Natural killer cell treated with Interleukin-12 subunit alpha and Interleukin-12 subunit beta and Interleukin-15 and Interleukin-18, amount 100 ng/mL, for 72 hours (primary cell): ENCODE measurements around the gene ELMO1. TPM values are rescaled to one million over a fixed set of nuclear protein-coding genes. Genes with fewer than 3 reads are reported as not detected.
A peak's percentile ranks its signal among the peaks of the same experiment; 100 is the strongest.

Experiments used
- ATAC-seq, 2 donors: fragments of 150-1000 bp; cut with Tn5 transposase in 1 of 2; sonication (Bioruptor Pico), chemical (Tn5 transposase) in 1 of 2; 2 replicates each; pipeline ENCODE4 v1.10.0; 2021
- DNase-seq: peaks from one replicate; pipeline ENCODE4 v3.0.0; 2022; ENCODE audit warnings: low spot score
- H3K27ac Mint-ChIP-seq, 2 donors: 1 replicate in 1 of 2; 2 replicates in 1 of 2; pipeline ENCODE4 v1.8.0; 2022; ENCODE audit warnings: mixed read lengths in 2 of 2, mild to moderate bottlenecking in 1 of 2, moderate library complexity in 1 of 2
- H3K27me3 Mint-ChIP-seq, 2 donors: 1 replicate in 1 of 2; 2 replicates in 1 of 2; pipeline ENCODE4 v1.8.0; 2022; ENCODE audit warnings: mixed read lengths in 2 of 2
- H3K36me3 Mint-ChIP-seq: one replicate; pipeline ENCODE4 v1.8.0; 2022; ENCODE audit warnings: mixed read lengths
- H3K4me1 Mint-ChIP-seq, 2 donors: 1 replicate in 1 of 2; 2 replicates in 1 of 2; pipeline ENCODE4 v1.8.0; 2022; ENCODE audit warnings: low read depth in 2 of 2, mixed read lengths in 2 of 2, mild to moderate bottlenecking in 1 of 2
- H3K4me3 Mint-ChIP-seq: one replicate; pipeline ENCODE4 v1.8.0; 2022; ENCODE audit warnings: mixed read lengths
- H3K9me3 Mint-ChIP-seq: 2 replicates; pipeline ENCODE4 v1.8.0; 2022; ENCODE audit warnings: mixed read lengths
- total RNA-seq, 2 donors: library from RNA; stranded (reverse); gene quantifications; one replicate each; pipeline ENCODE4 v1.2.3, GENCODE V29; 2022

ELMO1 gene
- total RNA-seq, 2 donors from 2014 or later = 36.8 to 103 TPM

DNA sequence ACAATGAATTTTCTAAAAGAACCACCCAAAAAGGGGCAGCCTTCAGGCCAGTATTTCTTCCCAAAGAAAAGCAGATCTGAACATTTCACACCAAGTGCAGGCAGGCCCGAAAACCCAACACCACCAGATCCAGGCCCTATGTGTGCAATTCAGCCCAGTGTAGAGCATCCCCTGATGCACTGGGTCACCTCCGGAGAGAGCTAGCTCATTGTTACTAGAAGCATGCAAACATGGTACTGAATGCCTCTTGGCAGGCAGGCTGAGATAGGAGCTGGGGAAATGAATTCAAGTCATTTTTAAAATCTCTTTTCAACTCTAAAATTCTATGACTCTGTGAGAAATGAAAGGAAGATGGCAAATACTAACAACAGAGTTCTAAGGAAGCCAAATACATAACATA is 174.8 kb downstream of the ELMO1 start:
- H3K9me3 Mint-ChIP-seq = no peaks in the 10 kb centered on the region
- H3K27me3 Mint-ChIP-seq = no peaks in the 10 kb centered on the region
- DNase-seq (no peak), ATAC-seq (no peak)
- H3K27ac Mint-ChIP-seq = peak overlapping the region in 1 of 2 donors; percentile 25
- H3K4me1 Mint-ChIP-seq = peaks cover 12 to 17% of the 10 kb centered on the region in 2 donors
- H3K4me3 Mint-ChIP-seq = no peak overlapping the region
- H3K36me3 Mint-ChIP-seq = no peaks in the 10 kb centered on the region

DNA sequence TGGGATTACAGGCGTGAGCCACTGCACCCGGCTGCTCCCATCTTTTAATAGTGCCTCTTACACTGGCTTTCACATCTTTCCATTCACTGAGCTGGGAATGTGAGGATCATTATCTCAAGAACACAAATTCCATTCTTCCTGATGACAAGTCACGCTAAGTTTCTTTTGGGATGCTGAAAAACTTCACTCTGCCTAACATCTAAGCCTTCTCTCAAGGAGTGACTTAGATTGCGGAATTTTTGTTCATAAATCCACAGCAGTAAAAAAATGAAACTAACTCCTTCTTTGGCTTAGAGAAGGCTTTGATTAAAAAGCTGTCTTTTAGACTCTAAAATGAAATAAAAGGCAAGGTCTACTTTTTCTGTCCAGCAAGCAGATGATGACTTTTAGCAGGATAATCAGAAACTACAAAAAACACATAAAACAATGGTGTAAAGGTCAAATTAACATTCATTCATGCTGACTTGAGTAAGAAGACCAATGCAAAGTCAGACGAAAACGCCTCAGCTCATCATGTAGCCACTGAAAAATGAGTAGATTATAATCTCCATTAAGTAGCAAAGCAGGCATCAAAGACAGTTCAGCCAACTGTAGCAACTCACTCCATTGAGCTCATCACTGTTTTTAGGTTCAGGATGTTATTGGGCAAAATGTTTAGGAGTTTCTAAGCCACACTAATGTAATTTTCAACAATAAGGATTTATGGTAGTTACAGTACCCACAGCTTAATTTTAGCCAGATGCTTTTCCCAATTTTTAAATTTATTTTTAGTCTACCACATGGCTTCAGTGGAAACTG is 178.8 kb downstream of the ELMO1 start:
- DNase-seq (no peak), ATAC-seq (no peak)
- Mint-ChIP-seq H3K27ac (no peak overlapping the region), H3K9me3 (no peaks in the 10 kb centered on the region), H3K4me1 (peaks cover 19 to 20% of the 10 kb centered on the region in 2 donors), H3K36me3 (no peaks in the 10 kb centered on the region), H3K27me3 (no peaks in the 10 kb centered on the region), H3K4me3 (no peak overlapping the region)

DNA sequence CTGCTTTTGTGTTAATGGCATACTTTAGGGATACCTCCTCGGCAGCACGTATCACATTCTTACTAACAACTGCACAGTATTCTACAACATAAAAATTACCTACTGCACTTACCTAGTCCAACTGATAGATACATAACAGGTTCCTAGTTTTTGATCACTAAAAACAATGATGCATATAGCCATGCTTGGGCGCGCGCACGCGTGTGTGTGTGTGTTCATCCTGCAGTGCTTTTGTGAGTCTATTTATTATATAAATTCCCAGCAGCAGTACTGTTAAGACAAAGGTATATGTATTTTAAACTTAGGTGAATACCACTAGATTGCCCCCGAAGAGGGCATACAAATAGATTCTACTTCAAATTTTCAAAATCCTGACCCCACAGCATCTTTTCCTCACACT is 181.4 kb downstream of the ELMO1 start:
- H3K27me3 Mint-ChIP-seq = no peaks in the 10 kb centered on the region
- peaks cover 16 to 28% of the 10 kb centered on the region in 2 donors for H3K4me1 Mint-ChIP-seq
- no peak overlapping the region for H3K27ac Mint-ChIP-seq
- ATAC-seq (no peak), DNase-seq (no peak)
- H3K36me3 Mint-ChIP-seq = no peaks in the 10 kb centered on the region
- H3K9me3 Mint-ChIP-seq = no peaks in the 10 kb centered on the region
- no peak overlapping the region for H3K4me3 Mint-ChIP-seq

DNA sequence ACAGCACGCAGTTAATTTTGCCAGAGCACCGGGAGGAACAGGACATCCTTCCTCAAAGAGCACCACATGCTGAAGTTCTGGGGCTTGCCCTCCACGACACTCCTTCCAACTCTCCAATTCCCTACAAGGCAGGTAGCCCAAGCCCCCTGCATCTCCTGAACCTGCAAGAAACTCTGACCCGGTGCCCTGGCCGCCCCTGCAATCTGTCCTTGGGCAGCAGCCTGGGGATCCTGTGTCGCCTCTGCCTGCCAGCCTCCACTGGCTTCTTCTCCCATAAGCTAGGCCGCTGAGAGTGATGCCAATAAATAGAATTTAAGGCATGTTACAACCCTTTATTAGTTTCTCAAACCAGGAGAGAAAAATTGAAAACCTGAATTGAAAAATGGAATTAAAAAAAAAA is 182.8 kb downstream of the ELMO1 start:
- Mint-ChIP-seq H3K4me1 (peaks cover 16 to 28% of the 10 kb centered on the region in 2 donors), H3K36me3 (no peaks in the 10 kb centered on the region), H3K9me3 (no peaks in the 10 kb centered on the region), H3K27me3 (no peaks in the 10 kb centered on the region), H3K27ac (peak overlapping the region in 1 of 2 donors; percentile 47), H3K4me3 (no peak overlapping the region)
- ATAC-seq (no peak), DNase-seq (no peak)

DNA sequence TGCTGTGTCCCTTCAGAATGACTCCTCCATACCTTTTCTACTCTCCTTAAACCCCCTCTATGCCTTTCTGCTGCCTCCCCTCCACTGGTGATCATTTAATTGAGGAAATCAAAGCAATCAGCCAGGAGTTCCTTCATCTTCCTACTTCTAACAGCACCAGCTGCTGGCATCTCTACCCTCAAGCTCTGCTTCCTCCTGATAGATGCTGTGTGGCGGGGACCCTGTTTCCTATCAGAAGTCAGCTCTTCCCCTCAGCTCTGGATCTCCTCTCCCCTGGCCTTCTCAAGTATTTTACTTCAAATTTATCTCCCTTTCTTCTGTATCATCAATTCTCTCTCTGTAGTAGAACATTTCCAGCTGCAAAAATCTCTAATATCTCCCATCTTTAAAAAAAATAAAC is 183.7 kb downstream of the ELMO1 start:
- H3K4me1 Mint-ChIP-seq = peaks cover 17 to 28% of the 10 kb centered on the region in 2 donors
- ATAC-seq (no peak), DNase-seq (no peak)
- no peak overlapping the region for H3K4me3 Mint-ChIP-seq
- H3K27me3 Mint-ChIP-seq = no peaks in the 10 kb centered on the region
- peak overlapping the region in 1 of 2 donors; percentile 3 for H3K27ac Mint-ChIP-seq
- no peaks in the 10 kb centered on the region for H3K9me3 Mint-ChIP-seq
- no peaks in the 10 kb centered on the region for H3K36me3 Mint-ChIP-seq

DNA sequence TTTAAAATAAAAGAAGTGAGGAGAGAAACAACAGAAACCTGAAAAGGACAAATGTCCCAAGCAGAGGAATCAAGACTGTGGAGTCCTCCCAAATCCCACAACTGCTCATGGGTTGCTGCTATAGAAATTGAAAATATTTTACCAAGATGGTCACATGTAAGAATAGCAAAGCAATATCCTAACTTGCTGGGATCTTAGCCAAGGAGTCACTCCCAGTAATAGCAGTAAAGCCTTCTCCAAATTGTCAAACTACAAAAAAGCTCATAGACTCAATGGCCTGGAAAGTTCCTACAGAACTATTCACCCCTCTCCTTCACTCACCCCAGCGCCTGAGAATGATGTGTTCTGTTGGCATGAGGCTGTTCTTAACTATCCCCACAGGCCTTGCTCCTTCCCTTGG is 186.5 kb downstream of the ELMO1 start:
- no peaks in the 10 kb centered on the region for H3K27me3 Mint-ChIP-seq
- ATAC-seq = no peak
- no peaks in the 10 kb centered on the region for H3K9me3 Mint-ChIP-seq
- peaks cover 28 to 29% of the 10 kb centered on the region in 2 donors for H3K4me1 Mint-ChIP-seq
- H3K27ac Mint-ChIP-seq = no peak overlapping the region
- no peaks in the 10 kb centered on the region for H3K36me3 Mint-ChIP-seq
- no peak overlapping the region for H3K4me3 Mint-ChIP-seq
- no peak for DNase-seq

DNA sequence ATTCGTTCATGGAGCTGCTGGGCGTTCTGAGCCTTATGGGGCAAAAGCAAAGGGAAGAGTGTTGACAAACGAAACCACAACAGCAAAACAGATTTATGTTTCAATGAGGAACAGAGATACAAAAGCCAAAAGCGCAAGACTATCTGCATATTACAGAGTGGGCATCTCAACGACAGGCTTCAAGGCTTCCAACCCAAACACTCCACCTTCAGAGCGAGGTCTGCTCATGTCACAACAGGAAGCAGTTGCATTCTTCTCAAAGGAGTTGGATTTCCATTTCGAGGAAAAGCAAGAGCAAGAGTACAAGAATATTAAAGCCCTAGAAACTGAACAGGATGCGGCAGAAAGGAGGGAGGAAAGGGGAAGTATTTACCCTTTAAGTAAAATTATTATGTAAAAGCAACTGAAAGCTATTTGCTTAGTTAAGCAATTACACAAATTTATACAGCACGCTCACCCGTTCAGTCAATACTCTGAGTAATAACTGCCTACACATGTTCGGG is 189.3 kb downstream of the ELMO1 start:
- Mint-ChIP-seq H3K9me3 (no peaks in the 10 kb centered on the region), H3K4me3 (no peak overlapping the region), H3K27me3 (no peaks in the 10 kb centered on the region), H3K4me1 (peaks cover 17 to 18% of the 10 kb centered on the region in 2 donors), H3K27ac (peak overlapping the region; percentile 13 to 47), H3K36me3 (no peaks in the 10 kb centered on the region)
- ATAC-seq (no peak), DNase-seq (no peak)

DNA sequence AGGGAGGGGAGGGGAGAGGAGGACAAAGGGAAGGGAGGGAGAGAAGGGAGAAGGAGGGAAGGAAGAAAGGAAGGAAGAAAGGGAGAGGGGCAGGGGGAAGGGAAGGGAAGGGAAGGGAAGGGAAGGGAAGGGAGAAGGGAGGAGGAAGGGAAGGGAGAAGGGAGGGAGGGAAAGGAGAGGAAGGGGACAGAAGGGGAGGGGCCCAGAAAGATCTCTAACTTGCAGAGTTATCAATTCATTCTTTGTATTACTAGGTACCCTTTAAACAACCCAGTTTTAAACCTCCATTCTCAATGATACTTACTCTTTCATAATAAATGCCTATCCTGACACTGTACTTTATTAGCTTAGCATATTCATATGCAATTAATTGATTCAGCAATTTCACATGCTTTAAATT is 192.0 kb downstream of the ELMO1 start:
- Mint-ChIP-seq H3K9me3 (no peaks in the 10 kb centered on the region), H3K36me3 (peaks cover 8% of the 10 kb centered on the region), H3K4me3 (no peak overlapping the region), H3K27me3 (no peaks in the 10 kb centered on the region), H3K4me1 (peaks cover 18 to 22% of the 10 kb centered on the region in 2 donors), H3K27ac (no peak overlapping the region)
- ATAC-seq = no peak
- DNase-seq = no peak

DNA sequence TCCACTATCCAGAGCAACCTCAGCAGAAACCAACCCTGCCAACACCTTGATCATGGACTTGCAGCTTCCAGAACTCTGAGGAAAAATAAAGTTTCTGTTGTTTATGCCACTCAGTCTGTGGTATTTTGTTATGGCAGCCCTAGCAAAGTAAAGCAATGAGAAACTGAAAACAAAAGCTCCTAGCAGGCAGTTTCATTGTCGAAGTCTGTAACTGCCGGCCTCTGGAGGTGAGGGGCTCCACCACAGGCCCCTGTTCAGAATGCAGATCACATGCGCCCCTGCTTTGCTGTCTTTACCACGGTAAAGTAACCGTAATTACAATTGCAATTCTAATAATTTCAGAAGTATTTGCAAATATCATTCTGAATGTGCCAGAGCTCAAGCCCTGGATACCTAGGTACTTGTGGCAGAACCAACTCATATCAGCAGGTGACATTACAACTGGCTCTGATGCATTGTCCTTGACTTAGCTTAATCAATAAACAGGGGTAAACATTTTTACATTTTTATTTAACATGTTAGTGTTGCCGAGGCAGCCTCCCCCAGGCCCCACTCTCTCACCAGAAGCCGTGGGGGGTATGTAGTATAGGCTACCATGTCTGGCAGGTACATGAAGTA is 193.2 kb downstream of the ELMO1 start:
- ATAC-seq (no peak), DNase-seq (no peak)
- Mint-ChIP-seq H3K36me3 (peaks cover 8% of the 10 kb centered on the region), H3K4me3 (no peak overlapping the region), H3K4me1 (peaks cover 22 to 26% of the 10 kb centered on the region in 2 donors), H3K9me3 (no peaks in the 10 kb centered on the region), H3K27ac (no peak overlapping the region), H3K27me3 (no peaks in the 10 kb centered on the region)

DNA sequence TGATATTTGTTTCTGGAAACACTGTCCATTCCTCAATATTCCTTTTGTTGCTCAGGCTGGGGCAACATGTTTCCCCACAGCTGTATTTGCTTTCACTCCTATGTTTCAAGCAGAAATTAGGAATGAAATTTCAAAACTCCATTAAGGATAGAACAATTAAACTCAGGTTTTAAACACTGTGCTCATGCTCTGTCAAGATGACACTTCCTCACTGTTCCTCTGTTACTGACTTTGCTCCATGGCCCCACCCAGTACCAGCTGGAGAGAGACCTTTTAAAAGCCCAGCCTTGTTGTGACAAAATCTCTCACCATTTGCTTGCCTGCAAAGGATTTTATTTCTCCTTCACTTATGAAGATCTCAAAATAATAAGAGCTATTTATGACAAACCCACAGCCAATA is 197.4 kb downstream of the ELMO1 start:
- no peak for ATAC-seq
- no peak overlapping the region for H3K27ac Mint-ChIP-seq
- no peak overlapping the region for H3K4me3 Mint-ChIP-seq
- no peak for DNase-seq
- H3K9me3 Mint-ChIP-seq = no peaks in the 10 kb centered on the region
- peaks cover 11 to 15% of the 10 kb centered on the region in 2 donors for H3K4me1 Mint-ChIP-seq
- peaks cover 8% of the 10 kb centered on the region for H3K36me3 Mint-ChIP-seq
- no peaks in the 10 kb centered on the region for H3K27me3 Mint-ChIP-seq

DNA sequence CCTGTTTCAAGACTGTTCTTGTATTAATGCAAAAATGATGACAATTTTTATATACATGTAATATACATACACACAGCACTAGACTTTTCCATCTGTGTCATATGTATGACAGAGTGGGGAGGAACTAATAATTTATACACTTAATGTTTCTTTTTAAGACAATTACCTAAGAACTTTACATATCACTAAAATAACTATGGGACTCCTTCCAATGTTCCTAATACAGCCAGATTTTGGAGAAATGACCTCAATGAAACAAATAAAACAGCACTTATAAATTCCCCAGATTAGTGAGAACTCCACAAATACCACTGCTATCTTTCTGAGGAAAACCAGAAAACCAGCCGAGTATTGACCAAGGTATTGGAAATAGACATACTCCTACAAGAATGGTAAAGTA is 199.4 kb downstream of the ELMO1 start:
- Mint-ChIP-seq H3K27ac (no peak overlapping the region), H3K36me3 (peaks cover 8% of the 10 kb centered on the region), H3K9me3 (no peaks in the 10 kb centered on the region), H3K4me1 (peaks cover 8 to 11% of the 10 kb centered on the region in 2 donors), H3K4me3 (no peak overlapping the region), H3K27me3 (no peaks in the 10 kb centered on the region)
- no peak for ATAC-seq
- DNase-seq = no peak

DNA sequence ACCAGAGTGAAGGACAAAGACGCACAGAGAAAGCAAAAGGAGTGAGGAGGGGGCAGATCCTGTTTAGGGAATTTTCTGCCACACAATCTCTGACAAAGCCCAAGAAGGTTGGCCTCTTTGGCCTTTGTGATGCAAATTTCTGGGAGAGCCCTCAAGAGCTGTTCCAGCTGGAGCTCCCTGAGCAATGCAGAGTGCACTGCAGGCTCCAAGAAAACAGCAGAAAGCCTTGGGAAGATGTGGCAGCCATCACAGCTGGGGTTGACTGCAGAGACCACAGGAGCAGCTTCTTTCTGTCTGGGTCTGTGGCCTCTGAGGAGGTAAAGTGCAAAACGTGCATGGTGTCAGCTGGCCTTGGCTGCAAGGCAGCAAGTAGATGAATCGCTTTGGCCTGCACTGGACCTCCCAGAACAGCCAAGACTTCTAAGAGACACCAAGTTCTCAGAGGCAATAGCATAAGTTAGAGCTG is 200.2 kb downstream of the ELMO1 start:
- peaks cover 8 to 11% of the 10 kb centered on the region in 2 donors for H3K4me1 Mint-ChIP-seq
- no peak overlapping the region for H3K4me3 Mint-ChIP-seq
- no peaks in the 10 kb centered on the region for H3K9me3 Mint-ChIP-seq
- no peaks in the 10 kb centered on the region for H3K27me3 Mint-ChIP-seq
- ATAC-seq (no peak), DNase-seq (no peak)
- H3K27ac Mint-ChIP-seq = no peak overlapping the region
- peaks cover 8% of the 10 kb centered on the region for H3K36me3 Mint-ChIP-seq

DNA sequence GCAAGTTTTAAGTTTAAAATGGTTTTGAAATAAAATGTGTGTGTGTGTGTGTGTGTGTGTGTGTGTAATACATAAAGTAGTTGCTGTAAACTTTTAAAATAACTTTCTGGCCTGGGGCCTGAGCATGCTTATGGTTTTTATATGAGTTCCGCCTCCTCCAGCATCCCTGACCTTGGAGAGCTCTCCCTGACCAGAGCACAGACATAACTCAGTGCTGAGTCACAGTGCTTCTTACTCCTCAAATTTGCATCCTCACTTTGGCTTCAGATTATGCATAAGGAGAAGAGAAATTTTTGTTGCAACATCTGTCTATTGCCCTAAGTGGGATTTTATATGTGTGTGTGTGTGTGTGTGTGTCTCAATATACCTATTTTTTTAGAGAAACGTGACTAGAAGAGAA is 200.8 kb downstream of the ELMO1 start:
- DNase-seq = no peak
- no peaks in the 10 kb centered on the region for H3K27me3 Mint-ChIP-seq
- peaks cover 3% of the 10 kb centered on the region for H3K36me3 Mint-ChIP-seq
- peaks cover 8 to 11% of the 10 kb centered on the region in 2 donors for H3K4me1 Mint-ChIP-seq
- no peak for ATAC-seq
- no peak overlapping the region for H3K4me3 Mint-ChIP-seq
- H3K27ac Mint-ChIP-seq = no peak overlapping the region
- no peaks in the 10 kb centered on the region for H3K9me3 Mint-ChIP-seq

DNA sequence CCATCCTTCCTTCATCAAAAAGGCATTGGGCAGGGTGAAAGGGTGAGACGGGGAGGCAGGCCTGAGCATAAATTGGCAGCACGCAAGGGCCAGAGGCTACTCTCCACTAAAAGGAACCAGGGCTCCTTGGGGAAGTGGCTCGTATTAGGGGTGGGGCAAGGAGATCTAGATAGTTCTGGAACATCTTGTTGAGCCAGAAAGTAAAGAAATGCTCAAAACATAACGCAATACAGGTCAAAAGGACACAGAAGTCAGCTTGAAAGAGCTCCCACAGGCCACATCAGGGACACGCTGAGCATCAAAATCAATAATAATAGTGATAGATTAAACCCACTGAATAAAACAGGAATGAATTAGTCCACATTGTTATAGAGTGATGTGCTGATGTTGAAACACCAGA is 203.1 kb downstream of the ELMO1 start:
- H3K27ac Mint-ChIP-seq = no peak overlapping the region
- no peaks in the 10 kb centered on the region for H3K36me3 Mint-ChIP-seq
- H3K4me1 Mint-ChIP-seq = no peaks in the 10 kb centered on the region
- no peaks in the 10 kb centered on the region for H3K9me3 Mint-ChIP-seq
- no peak overlapping the region for H3K4me3 Mint-ChIP-seq
- no peaks in the 10 kb centered on the region for H3K27me3 Mint-ChIP-seq
- DNase-seq (no peak), ATAC-seq (no peak)
